A549 (cell line): ENCODE data around the gene RBBP4.

ENCODE experiments used
- CEBPB ChIP-seq, 2 experiments: fragments of >200 bp in 1 of 2; sonication (Bioruptor Twin) in 1 of 2; formaldehyde crosslinking in 1 of 2; IDR thresholded peaks; 2 replicates each; pipeline ENCODE4 v1.6.1; 2012 to 2016
- CTCF ChIP-seq: fragments of >200 bp; sonication (Bioruptor Twin); formaldehyde crosslinking; IDR thresholded peaks from 3 replicates; pipeline ENCODE4 v1.5.1; 2016
- EP300 ChIP-seq, 2 experiments: fragments of >200 bp; sonication (Bioruptor Twin); formaldehyde crosslinking; IDR thresholded peaks; 2 replicates in 1 of 2; 3 replicates in 1 of 2; pipeline ENCODE4 v1.6.1; 2016 to 2017
- HMGXB4 ChIP-seq: fragments of 250-450 bp; sonication (Bioruptor Pico); IDR thresholded peaks from 2 replicates; pipeline ENCODE4 v1.5.0; 2021; ENCODE audit warnings: mild to moderate bottlenecking, moderate library complexity, borderline replicate concordance
- JUNB ChIP-seq: fragments of >200 bp; sonication (Bioruptor Twin); formaldehyde crosslinking; IDR thresholded peaks from 2 replicates; pipeline ENCODE4 v1.6.1; 2016
- MAX ChIP-seq: IDR thresholded peaks from 2 replicates; pipeline ENCODE4 v1.6.1; 2012
- POLR2A ChIP-seq: IDR thresholded peaks from 2 replicates; pipeline ENCODE4 v1.6.1; 2012; ENCODE audit warnings: mild to moderate bottlenecking, low read length
- RFX5 ChIP-seq: fragments of 450-650 bp; IDR thresholded peaks from 2 replicates; pipeline ENCODE4 v1.7.1; 2014; ENCODE audit warnings: antibody characterized with exemption, mild to moderate bottlenecking, moderate library complexity
- SMC3 ChIP-seq: fragments of >200 bp; sonication (Bioruptor Twin); formaldehyde crosslinking; IDR thresholded peaks from 3 replicates; pipeline ENCODE4 v1.6.1; 2018; ENCODE audit warnings: inconsistent platforms
- ZFP36 ChIP-seq: fragments of 450-650 bp; IDR thresholded peaks from 2 replicates; pipeline ENCODE4 v1.6.1; 2014; ENCODE audit warnings: borderline replicate concordance; ENCODE audit not compliant: partially characterized antibody

- no peak for TF ChIP-seq SMC3
- no peak for TF ChIP-seq CTCF
- no peak for TF ChIP-seq RFX5
- TF ChIP-seq ZFP36: no peak
- no peak for TF ChIP-seq HMGXB4
- TF ChIP-seq POLR2A: no peak
- TF ChIP-seq CEBPB (IDR thresholded peaks at IDR 0.05): no peak
- TF ChIP-seq JUNB: no peak
- no peak for TF ChIP-seq EP300 (IDR thresholded peaks at IDR 0.05)
- TF ChIP-seq MAX: no peak
Observed at GRCh38 chr1:32709476-32709875, 58.5 kb downstream of the RBBP4 start.
